CD14-positive monocyte (primary cell): ENCODE results near the gene PPP4R3A. TPM values are rescaled to one million over a fixed set of nuclear protein-coding genes. Genes with fewer than 3 reads are reported as not detected.

ENCODE experiments used
- DNase-seq, 3 donors: peaks; one replicate each; pipeline ENCODE4 v3.0.0-alpha.2; 2011 to 2022
- H2AFZ ChIP-seq: 2 replicates; pipeline ENCODE4 v1.6.0; 2012; ENCODE audit warnings: mild to moderate bottlenecking, low read depth, low read length, inconsistent platforms; ENCODE audit not compliant: insufficient read depth, poor library complexity, severe bottlenecking
- H3K27ac ChIP-seq, 2 donors: 1 replicate in 1 of 2; 2 replicates in 1 of 2; pipeline ENCODE4 v1.5.1; 2012 to 2013; ENCODE audit warnings: low read length in 2 of 2, control low read depth in 1 of 2, inconsistent platforms in 1 of 2, low read depth in 1 of 2, mild to moderate bottlenecking in 1 of 2
- H3K27me3 ChIP-seq, 2 donors: one replicate each; pipeline versions ENCODE4 v1.6.0 to v1.6.1; 2011 to 2013; ENCODE audit warnings: low read length in 2 of 2; ENCODE audit not compliant: control insufficient read depth in 2 of 2, insufficient read depth in 2 of 2
- H3K36me3 ChIP-seq, 2 donors: replicated peaks in 1 of 2; 1 replicate in 1 of 2; 2 replicates in 1 of 2; pipeline versions ENCODE4 v1.5.1 to v1.6.1; 2012 to 2013; ENCODE audit warnings: low read length in 2 of 2, control low read depth in 1 of 2, inconsistent platforms in 1 of 2, mild to moderate bottlenecking in 1 of 2; ENCODE audit not compliant: insufficient read depth in 2 of 2, control insufficient read depth in 1 of 2
- H3K4me1 ChIP-seq, 2 donors: 1 replicate in 1 of 2; 2 replicates in 1 of 2; pipeline versions ENCODE4 v1.5.1 to v1.6.1; 2012 to 2013; ENCODE audit warnings: low read length in 2 of 2, control low read depth in 1 of 2, inconsistent platforms in 1 of 2, mild to moderate bottlenecking in 1 of 2, moderate library complexity in 1 of 2; ENCODE audit not compliant: insufficient read depth in 2 of 2, control insufficient read depth in 1 of 2
- H3K4me2 ChIP-seq: replicated peaks from 2 replicates; pipeline ENCODE3; 2012; ENCODE audit warnings: low read length, moderate library complexity, mild to moderate bottlenecking; ENCODE audit not compliant: poor library complexity, severe bottlenecking; ENCODE audit errors: extremely low read depth
- H3K4me3 ChIP-seq, 3 experiments: fragments of 200-600 bp in 1 of 3; sonication (generic) in 1 of 3; replicated peaks in 1 of 3; 1 replicate in 2 of 3; 2 replicates in 1 of 3; pipeline ENCODE4 v1.5.1; 2011 to 2013; ENCODE audit warnings: low read length in 3 of 3, mild to moderate bottlenecking in 3 of 3, control low read depth in 2 of 3, low read depth in 2 of 3, inconsistent platforms in 1 of 3, moderate library complexity in 1 of 3
- H3K79me2 ChIP-seq: 2 replicates; pipeline ENCODE4 v1.6.0; 2012; ENCODE audit warnings: mild to moderate bottlenecking, control low read depth, inconsistent platforms, low read length, moderate library complexity; ENCODE audit not compliant: insufficient read depth
- H3K9ac ChIP-seq: 2 replicates; pipeline ENCODE4 v1.6.0; 2017; ENCODE audit warnings: low read length, mild to moderate bottlenecking; ENCODE audit not compliant: insufficient read depth, poor library complexity, severe bottlenecking
- H3K9me3 ChIP-seq, 2 donors: replicated peaks in 1 of 2; 1 replicate in 1 of 2; 2 replicates in 1 of 2; pipeline versions ENCODE4 v1.5.1 to v1.6.1; 2012 to 2013; ENCODE audit warnings: low read length in 2 of 2, control low read depth in 1 of 2; ENCODE audit not compliant: control insufficient read depth in 1 of 2, insufficient read depth in 1 of 2
- H4K20me1 ChIP-seq: 2 replicates; pipeline ENCODE4 v1.6.0; 2012; ENCODE audit warnings: mild to moderate bottlenecking, low read length, control low read depth, moderate library complexity; ENCODE audit not compliant: insufficient read depth
- H3K27ac Mint-ChIP-seq, 7 donors: one replicate each; pipeline ENCODE4 v1.8.0; 2020; ENCODE audit warnings: mild to moderate bottlenecking in 7 of 7, mixed read lengths in 7 of 7, moderate library complexity in 6 of 7, inconsistent platforms in 2 of 7
- H3K27me3 Mint-ChIP-seq, 3 donors: one replicate each; pipeline ENCODE4 v1.8.0; 2021 to 2022; ENCODE audit warnings: low read depth in 3 of 3, mild to moderate bottlenecking in 3 of 3, mixed read lengths in 3 of 3, moderate library complexity in 3 of 3, inconsistent platforms in 1 of 3
- H3K36me3 Mint-ChIP-seq, 2 donors: one replicate each; pipeline ENCODE4 v1.8.0; 2020; ENCODE audit warnings: mixed read lengths in 2 of 2, inconsistent platforms in 1 of 2, mild to moderate bottlenecking in 1 of 2
- H3K4me1 Mint-ChIP-seq: one replicate; pipeline ENCODE4 v1.8.0; 2020; ENCODE audit warnings: mild to moderate bottlenecking, mixed read lengths
- H3K4me3 Mint-ChIP-seq, 2 donors: one replicate each; pipeline ENCODE4 v1.8.0; 2020; ENCODE audit warnings: mild to moderate bottlenecking in 2 of 2, mixed read lengths in 2 of 2, moderate library complexity in 1 of 2
- H3K9me3 Mint-ChIP-seq, 7 donors: one replicate each; pipeline ENCODE4 v1.8.0; 2020 to 2022; ENCODE audit warnings: mixed read lengths in 7 of 7, mild to moderate bottlenecking in 6 of 7, moderate library complexity in 6 of 7, inconsistent platforms in 2 of 7
- WGBS: methylation state at CpG from one replicate; pipeline ENCODE4 v1.1.5; 2013; ENCODE audit warnings: missing lambda C conversion rate; ENCODE audit not compliant: insufficient coverage; 5-methylcytosine and 5-hydroxymethylcytosine counted together
- intact Hi-C, 2 donors: fragments of 100-400 bp; cut with micrococcal nuclease; formaldehyde crosslinking; loops; one replicate each; pipeline versions ENCODE4 v1.15.0 to v1.15.1; 2023
- polyA plus RNA-seq, 3 donors: library from polyadenylated mRNA; depleted of rRNA in 1 of 3; unstranded in 2 of 3; stranded (reverse) in 1 of 3; fragments of 300-500 nt in 2 of 3; fragments of >200 nt in 1 of 3; fragmentation: Illumina TruSeq in 2 of 3; gene quantifications; 1 replicate in 2 of 3; 2 replicates in 1 of 3; pipeline ENCODE4 v1.2.3, GENCODE V29; 2012 to 2021
- TF ChIP-seq, protein P1 (sequence below): fragments of 200-600 bp; IDR thresholded peaks from one replicate; pipeline ENCODE4 v1.8.0; 2022; ENCODE audit warnings: antibody characterized with exemption, mild to moderate bottlenecking

The PPP4R3A gene
- polyA plus RNA-seq, 3 donors = 31.4 to 71.0 (median 41.2) TPM

DNA sequence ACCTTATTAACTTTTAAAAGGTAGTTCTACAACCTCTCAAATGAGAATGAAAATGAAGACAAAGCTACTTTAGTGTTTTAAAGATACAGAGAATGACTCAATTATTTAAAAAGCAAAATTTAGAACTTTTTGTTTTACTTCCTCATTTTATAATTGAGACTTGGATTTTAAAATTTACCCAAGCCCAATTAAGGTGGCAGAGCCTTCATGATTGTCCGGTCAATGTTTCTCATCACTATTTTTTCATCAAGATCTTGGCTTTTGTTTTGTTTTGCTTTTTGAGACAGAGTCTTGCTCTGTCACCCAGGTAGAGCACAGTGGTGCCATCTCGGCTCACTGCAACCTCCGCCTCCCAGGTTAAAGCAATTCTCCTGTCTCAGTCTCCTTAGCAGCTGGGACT is 32.7 kb downstream of the PPP4R3A start:
- no peak overlapping the region for H3K4me3 Mint-ChIP-seq
- H3K36me3 Mint-ChIP-seq = peaks cover 71 to 87% of the 10 kb centered on the region in 2 donors
- no peaks in the 10 kb centered on the region for H3K27me3 Mint-ChIP-seq
- peaks cover 20% of the 10 kb centered on the region for H3K4me1 Mint-ChIP-seq
- no peak overlapping the region for H3K4me2 ChIP-seq
- H3K4me3 ChIP-seq = no peak overlapping the region
- peak overlapping the region; percentile 8 to 82 (median 57) for H3K27ac Mint-ChIP-seq
- no peaks in the 10 kb centered on the region for H3K9me3 ChIP-seq
- WGBS = no CpG with 5 or more reads among the region's 3 CpGs
- intact Hi-C loops = no loop called here
- no peak overlapping the region for H3K9ac ChIP-seq
- H3K27ac ChIP-seq = peak overlapping the region; percentile 17 to 58
- no peaks in the 10 kb centered on the region for H3K9me3 Mint-ChIP-seq
- H2AFZ ChIP-seq = no peak overlapping the region
- no peaks in the 10 kb centered on the region for H3K27me3 ChIP-seq
- H3K4me1 ChIP-seq = peaks cover 10 to 16% of the 10 kb centered on the region in 2 donors
- peaks cover 89% of the 10 kb centered on the region for H3K79me2 ChIP-seq
- TF ChIP-seq, protein P1, sequence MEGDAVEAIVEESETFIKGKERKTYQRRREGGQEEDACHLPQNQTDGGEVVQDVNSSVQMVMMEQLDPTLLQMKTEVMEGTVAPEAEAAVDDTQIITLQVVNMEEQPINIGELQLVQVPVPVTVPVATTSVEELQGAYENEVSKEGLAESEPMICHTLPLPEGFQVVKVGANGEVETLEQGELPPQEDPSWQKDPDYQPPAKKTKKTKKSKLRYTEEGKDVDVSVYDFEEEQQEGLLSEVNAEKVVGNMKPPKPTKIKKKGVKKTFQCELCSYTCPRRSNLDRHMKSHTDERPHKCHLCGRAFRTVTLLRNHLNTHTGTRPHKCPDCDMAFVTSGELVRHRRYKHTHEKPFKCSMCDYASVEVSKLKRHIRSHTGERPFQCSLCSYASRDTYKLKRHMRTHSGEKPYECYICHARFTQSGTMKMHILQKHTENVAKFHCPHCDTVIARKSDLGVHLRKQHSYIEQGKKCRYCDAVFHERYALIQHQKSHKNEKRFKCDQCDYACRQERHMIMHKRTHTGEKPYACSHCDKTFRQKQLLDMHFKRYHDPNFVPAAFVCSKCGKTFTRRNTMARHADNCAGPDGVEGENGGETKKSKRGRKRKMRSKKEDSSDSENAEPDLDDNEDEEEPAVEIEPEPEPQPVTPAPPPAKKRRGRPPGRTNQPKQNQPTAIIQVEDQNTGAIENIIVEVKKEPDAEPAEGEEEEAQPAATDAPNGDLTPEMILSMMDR = no peak
- no peak for DNase-seq
- H3K36me3 ChIP-seq = peaks cover 89 to 99% of the 10 kb centered on the region in 2 donors
- H4K20me1 ChIP-seq = peaks cover 100% of the 10 kb centered on the region

DNA sequence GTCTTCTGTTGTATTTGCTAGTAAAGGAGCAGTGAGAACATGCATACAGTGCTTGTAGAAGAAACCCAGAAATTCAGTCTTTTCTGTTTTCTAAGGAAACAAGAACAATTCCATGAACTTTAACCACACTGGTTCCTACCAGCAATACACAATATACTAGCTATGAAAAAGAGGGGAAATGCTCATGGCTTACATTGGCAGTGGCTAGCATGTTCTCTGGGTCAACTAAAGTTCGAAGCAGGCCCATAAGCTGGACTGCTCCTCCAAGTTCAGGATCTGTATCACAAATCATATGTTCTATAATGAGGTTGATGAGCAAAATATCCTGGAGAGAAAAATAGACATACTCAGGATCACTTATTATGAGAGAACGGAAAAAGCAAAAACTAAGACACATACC is 37.1 kb downstream of the PPP4R3A start:
- Histone ChIP-seq H3K9ac (no peak overlapping the region), H3K79me2 (peaks cover 55% of the 10 kb centered on the region), H3K4me3 (no peak overlapping the region), H3K4me1 (peaks cover 5 to 9% of the 10 kb centered on the region in 2 donors), H4K20me1 (peaks cover 98% of the 10 kb centered on the region), H3K36me3 (peaks cover 87 to 98% of the 10 kb centered on the region in 2 donors), H3K4me2 (no peak overlapping the region), H3K9me3 (no peaks in the 10 kb centered on the region), H2AFZ (no peak overlapping the region), H3K27me3 (no peaks in the 10 kb centered on the region), H3K27ac (peak overlapping the region in 1 of 2 donors; percentile 0)
- WGBS = no CpG with 5 or more reads among the region's 2 CpGs
- Mint-ChIP-seq H3K4me1 (peaks cover 9% of the 10 kb centered on the region), H3K9me3 (no peaks in the 10 kb centered on the region), H3K27me3 (no peaks in the 10 kb centered on the region), H3K27ac (peak overlapping the region in 2 of 7 donors; percentile 6 to 33), H3K4me3 (no peak overlapping the region), H3K36me3 (peaks cover 68 to 94% of the 10 kb centered on the region in 2 donors)
- intact Hi-C loops = no loop called here
- TF ChIP-seq, protein P1 = no peak
- DNase-seq = no peak
